GM23248 (cell line): ENCODE data around the gene FOXL2. TPM values are rescaled to one million over a fixed set of nuclear protein-coding genes. Genes with fewer than 3 reads are reported as not detected.

Experiments
- DNase-seq: peaks from one replicate; pipeline ENCODE4 v3.0.0-alpha.2; 2015
- H2AFZ ChIP-seq: fragments of 200-600 bp; sonication (generic); 2 replicates; pipeline ENCODE4 v1.6.1; 2016; ENCODE audit warnings: antibody characterized with exemption
- H3F3A ChIP-seq: fragments of 200-600 bp; sonication (generic); 2 replicates; pipeline ENCODE4 v1.6.1; 2016; ENCODE audit warnings: mild to moderate bottlenecking, antibody characterized with exemption, mixed run types; ENCODE audit not compliant: insufficient read depth
- H3K27ac ChIP-seq: fragments of 200-600 bp; sonication (generic); 2 replicates; pipeline ENCODE4 v1.5.1; 2016; ENCODE audit warnings: mild to moderate bottlenecking
- H3K27me3 ChIP-seq: fragments of 200-600 bp; sonication (generic); replicated peaks from 2 replicates; pipeline ENCODE4 v1.6.1; 2016; ENCODE audit warnings: mild to moderate bottlenecking; ENCODE audit not compliant: insufficient read depth
- H3K36me3 ChIP-seq: fragments of 200-600 bp; sonication (generic); 2 replicates; pipeline ENCODE4 v1.6.1; 2016; ENCODE audit warnings: low read depth, mild to moderate bottlenecking
- H3K4me1 ChIP-seq: fragments of 200-600 bp; sonication (generic); 2 replicates; pipeline ENCODE4 v1.6.1; 2016; ENCODE audit warnings: mild to moderate bottlenecking; ENCODE audit not compliant: insufficient read depth
- H3K4me2 ChIP-seq: fragments of 200-600 bp; sonication (generic); one replicate; pipeline ENCODE4 v1.6.1; 2016; ENCODE audit warnings: mild to moderate bottlenecking; ENCODE audit not compliant: unreplicated experiment
- H3K4me3 ChIP-seq: fragments of 200-600 bp; sonication (generic); 2 replicates; pipeline ENCODE4 v1.5.1; 2016; ENCODE audit warnings: mild to moderate bottlenecking
- H3K79me2 ChIP-seq: fragments of 200-600 bp; sonication (generic); 2 replicates; pipeline ENCODE4 v1.6.1; 2016; ENCODE audit warnings: mild to moderate bottlenecking; ENCODE audit not compliant: insufficient read depth
- H3K9ac ChIP-seq: fragments of 200-600 bp; sonication (generic); 2 replicates; pipeline ENCODE4 v1.6.1; 2016; ENCODE audit warnings: mild to moderate bottlenecking
- H3K9me2 ChIP-seq: fragments of 200-600 bp; sonication (generic); 2 replicates; pipeline ENCODE4 v1.6.1; 2016; ENCODE audit warnings: mixed run types, mild to moderate bottlenecking, moderate library complexity; ENCODE audit not compliant: insufficient read depth
- H3K9me3 ChIP-seq: fragments of 200-600 bp; sonication (generic); one replicate; pipeline ENCODE4 v1.6.1; 2017; ENCODE audit warnings: low read depth
- H4K20me1 ChIP-seq: fragments of 200-600 bp; sonication (generic); 2 replicates; pipeline ENCODE4 v1.6.0; 2016; ENCODE audit not compliant: insufficient read depth
- EZH2 ChIP-seq: fragments of 200-600 bp; sonication (generic); IDR thresholded peaks from 2 replicates; pipeline ENCODE4 v1.6.1; 2018; ENCODE audit warnings: antibody characterized with exemption, mild to moderate bottlenecking; ENCODE audit not compliant: insufficient read depth, poor library complexity, severe bottlenecking
- EZH2phosphoT487 ChIP-seq: fragments of 200-600 bp; sonication (generic); IDR thresholded peaks from 2 replicates; pipeline ENCODE4 v1.6.1; 2018; ENCODE audit warnings: antibody characterized with exemption, moderate library complexity, mild to moderate bottlenecking, low read depth; ENCODE audit not compliant: insufficient read depth
- WGBS, 2 experiments: methylation state at CpG; one replicate each; pipeline ENCODE4 v1.1.6; 2015 to 2017; ENCODE audit warnings: low lambda C conversion rate in 2 of 2, low coverage in 1 of 2; ENCODE audit errors: missing lambda C conversion rate in 2 of 2; 5-methylcytosine and 5-hydroxymethylcytosine counted together
- in situ Hi-C: fragments of 300-500 bp; cut with MboI; formaldehyde crosslinking; loops from 2 replicates; pipeline ENCODE4 v1.15.0; 2020
- polyA plus RNA-seq: library from polyadenylated mRNA; unstranded; fragments of >200 nt; fragmentation: Nextera tagmentation; extraction: Ambion mirVana; gene quantifications from 2 replicates; pipeline ENCODE4 v1.2.1, GENCODE V29; 2016
- total RNA-seq: library from RNA; depleted of rRNA; stranded (reverse); fragments of >200 nt; shearing (Covaris generic); gene quantifications from 2 replicates; pipeline ENCODE4 v1.2.3, GENCODE V29; 2014

The FOXL2 gene
- total and polyA plus RNA-seq, 2 experiments from 2014 or later: 0.71 to 3.6 TPM

DNA sequence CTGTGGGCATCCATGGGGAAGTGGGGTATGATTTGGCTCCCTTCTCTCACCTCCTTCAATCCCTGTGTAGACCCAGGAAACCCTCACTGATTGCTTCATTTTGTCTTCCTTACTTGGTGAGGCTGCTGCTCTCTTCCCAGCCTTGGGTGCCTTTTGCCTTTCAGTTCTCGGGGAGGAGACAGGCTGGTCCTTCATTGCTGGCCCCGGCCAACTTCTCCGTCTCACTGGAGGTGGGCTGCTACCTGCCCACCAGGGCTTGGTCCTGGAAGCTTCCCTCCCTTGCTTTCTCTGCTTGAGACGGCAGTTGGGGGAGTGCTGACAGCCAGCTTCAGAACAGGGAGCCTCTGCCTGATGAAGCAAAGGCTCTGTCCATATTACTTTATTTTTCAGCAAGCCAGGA, 4.7 kb downstream of the FOXL2 start:
- H3K4me3 ChIP-seq: no peak overlapping the region
- H2AFZ ChIP-seq: no peak overlapping the region
- in situ Hi-C loops: no loop called here
- H3F3A ChIP-seq: no peaks in the 10 kb centered on the region; the same call in 1 of the 2 replicates
- no peak for DNase-seq
- no peaks in the 10 kb centered on the region for H3K9me2 ChIP-seq
- no peaks in the 10 kb centered on the region for H3K9me3 ChIP-seq
- H3K36me3 ChIP-seq: no peaks in the 10 kb centered on the region
- WGBS, 2 experiments: 88 to 95% methylated on average over 4 of the region's 4 CpGs
- TF ChIP-seq EZH2 (no peak), EZH2phosphoT487 (no peak)
- H3K79me2 ChIP-seq: no peaks in the 10 kb centered on the region
- H3K4me1 ChIP-seq: no peaks in the 10 kb centered on the region
- H3K9ac ChIP-seq: no peak overlapping the region
- no peak overlapping the region for H3K4me2 ChIP-seq
- H4K20me1 ChIP-seq: no peaks in the 10 kb centered on the region
- H3K27ac ChIP-seq: no peak overlapping the region
- H3K27me3 ChIP-seq: peaks cover 31% of the 10 kb centered on the region

DNA sequence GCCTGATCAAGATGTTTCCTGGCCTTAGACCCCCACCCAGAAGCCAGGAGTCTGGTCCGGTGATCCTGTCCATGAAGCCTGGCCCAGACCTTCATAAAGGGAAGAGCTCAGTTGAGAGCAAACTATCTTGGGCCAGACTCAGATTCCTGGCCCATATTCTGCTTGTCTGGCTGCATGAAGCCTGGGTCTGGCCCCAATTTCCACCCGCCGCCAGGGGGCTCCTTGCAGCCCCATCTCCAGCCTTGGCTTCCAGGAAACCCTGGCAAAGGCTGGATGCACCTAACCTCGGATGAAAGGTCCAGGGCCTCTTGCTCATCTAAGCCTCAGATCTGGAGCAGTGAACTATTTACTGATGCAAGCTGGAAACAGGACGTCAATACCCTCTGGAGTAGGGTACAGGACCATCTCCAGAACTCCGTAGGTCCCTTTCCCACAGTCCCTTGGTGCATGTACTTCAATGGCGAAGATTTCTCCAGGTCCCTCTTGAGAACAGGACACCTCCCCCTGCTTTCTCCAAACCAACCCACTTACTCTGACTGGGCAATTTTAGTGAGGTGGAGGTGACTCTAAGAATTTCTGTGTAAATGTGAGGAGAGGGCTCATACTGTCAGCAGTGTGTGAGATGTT, 5.6 kb downstream of the FOXL2 start:
- in situ Hi-C loops: no loop called here

DNA sequence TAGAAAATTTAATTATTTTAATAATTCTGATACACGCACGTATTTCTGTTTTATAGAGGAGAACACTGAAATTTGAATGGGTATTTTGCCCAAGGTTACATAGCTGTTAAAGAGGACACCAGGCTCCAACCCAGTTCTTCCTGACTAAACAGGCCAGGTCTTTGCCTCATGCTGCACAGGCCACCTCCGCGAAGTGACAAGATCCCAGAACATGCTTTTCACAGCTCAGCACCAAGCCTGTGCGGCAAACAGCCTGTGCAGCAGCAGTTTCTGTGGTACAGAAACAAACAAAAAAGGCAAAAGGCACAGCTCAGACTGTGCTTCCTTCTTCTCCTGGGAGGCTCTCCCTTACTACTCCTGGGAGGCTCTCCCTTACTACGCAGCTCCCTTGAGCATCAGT, 6.5 kb downstream of the FOXL2 start:
- no peaks in the 10 kb centered on the region for H3K9me2 ChIP-seq
- H3K4me2 ChIP-seq: no peak overlapping the region
- no peak for DNase-seq
- no peaks in the 10 kb centered on the region for H3K36me3 ChIP-seq
- no peak overlapping the region for H3K9ac ChIP-seq
- peaks cover 38% of the 10 kb centered on the region for H3K27me3 ChIP-seq
- in situ Hi-C loops: no loop called here
- H3K4me3 ChIP-seq: no peak overlapping the region
- no peak overlapping the region for H2AFZ ChIP-seq
- no peaks in the 10 kb centered on the region for H3K9me3 ChIP-seq
- WGBS, 2 experiments: 96 to 97% methylated on average over 6 of the region's 6 CpGs
- TF ChIP-seq EZH2phosphoT487 (no peak), EZH2 (no peak)
- 0 out of 2 replicates have a peak, but pooled peaks cover 8% of the 10 kb centered on the region for H3K4me1 ChIP-seq
- H3F3A ChIP-seq: no peaks in the 10 kb centered on the region; the same call in 1 of the 2 replicates
- H4K20me1 ChIP-seq: no peaks in the 10 kb centered on the region
- no peaks in the 10 kb centered on the region for H3K79me2 ChIP-seq
- no peak overlapping the region for H3K27ac ChIP-seq

More for the DNA sequence above, 5.6 kb downstream of the FOXL2 start:
- Histone ChIP-seq H3K9me2 (no peaks in the 10 kb centered on the region), H3K27ac (no peak overlapping the region), H3K4me3 (no peak overlapping the region), H3K27me3 (peaks cover 38% of the 10 kb centered on the region), H3K4me2 (no peak overlapping the region), H3K4me1 (0 out of 2 replicates have a peak, but pooled peaks cover 8% of the 10 kb centered on the region), H3K79me2 (no peaks in the 10 kb centered on the region), H3K36me3 (no peaks in the 10 kb centered on the region), H3K9me3 (no peaks in the 10 kb centered on the region), H2AFZ (no peak overlapping the region), H4K20me1 (no peaks in the 10 kb centered on the region), H3K9ac (no peak overlapping the region), H3F3A (no peaks in the 10 kb centered on the region; the same call in 1 of the 2 replicates)
- 72% methylated on average over 7 of the region's 7 CpGs for WGBS, 2 experiments
- TF ChIP-seq EZH2phosphoT487: no peak
- TF ChIP-seq EZH2: no peak
- DNase-seq: peak; percentile 69

DNA sequence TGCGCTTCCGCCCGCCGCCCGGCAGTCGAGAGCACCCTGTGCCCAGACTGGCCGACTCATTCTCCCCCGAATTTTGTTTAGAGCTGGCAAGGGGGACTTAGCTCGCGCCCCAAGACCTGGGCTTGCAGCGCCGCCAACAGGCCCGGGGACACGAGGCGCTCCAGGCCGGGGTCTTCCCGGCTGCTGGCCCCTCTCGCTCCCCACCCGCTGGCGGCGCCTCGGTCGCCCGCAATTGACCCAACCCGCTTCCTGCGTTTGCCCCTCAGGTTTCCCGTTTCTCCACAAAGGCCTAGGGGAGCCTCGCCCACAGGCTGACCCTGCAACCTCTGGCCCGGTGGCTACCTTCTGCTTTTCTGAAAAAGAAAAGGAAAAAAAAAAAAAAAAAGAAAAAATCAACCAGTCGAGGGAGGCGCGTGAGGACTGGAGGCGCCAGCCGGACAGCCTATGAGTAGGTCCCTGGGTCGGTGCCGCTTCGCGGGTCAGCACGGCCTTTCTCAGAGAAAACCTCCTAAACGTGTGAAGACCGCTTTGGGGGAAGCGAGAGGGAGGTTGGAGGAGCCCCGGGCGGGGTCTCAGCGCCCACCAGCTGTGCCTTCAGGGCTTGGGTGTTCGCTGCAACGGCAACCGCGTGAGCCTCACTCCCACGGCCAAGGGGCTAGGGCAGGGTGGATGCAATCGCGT, 7.2 kb downstream of the FOXL2 start:
- H3K4me3 ChIP-seq: no peak overlapping the region
- TF ChIP-seq EZH2phosphoT487 (no peak), EZH2 (no peak)
- H3K79me2 ChIP-seq: no peaks in the 10 kb centered on the region
- no peaks in the 10 kb centered on the region for H4K20me1 ChIP-seq
- DNase-seq: no peak
- H3K36me3 ChIP-seq: no peaks in the 10 kb centered on the region
- 49 to 54% methylated on average over 49 to 52 of the region's 52 CpGs for WGBS, 2 experiments
- no peak overlapping the region for H3K4me2 ChIP-seq
- H3K9ac ChIP-seq: no peak overlapping the region
- H3K9me3 ChIP-seq: no peaks in the 10 kb centered on the region
- no peak overlapping the region for H3K27ac ChIP-seq
- 0 out of 2 replicates have a peak, but pooled peaks cover 8% of the 10 kb centered on the region for H3K4me1 ChIP-seq
- no peak overlapping the region for H2AFZ ChIP-seq
- peaks cover 37% of the 10 kb centered on the region for H3K27me3 ChIP-seq
- in situ Hi-C loops: loop anchor here (10.0 kb wide), 1 partner anchor 395 kb away; no protein-coding TSS in a partner anchor
- H3K9me2 ChIP-seq: no peaks in the 10 kb centered on the region
- H3F3A ChIP-seq: no peaks in the 10 kb centered on the region; the same call in 1 of the 2 replicates
